T-helper 1 cell (primary cell): ENCODE data around the gene UBXN1.

Experiments
- DNase-seq, 5 donors: peaks; one replicate each; pipeline ENCODE4 v3.0.0-alpha.2; 2012 to 2020
- total RNA-seq, 4 donors: gene quantifications; one replicate each; lab custom pipeline; 2026; lab: John Stamatoyannopoulos, UW

UBXN1 gene
- total RNA-seq = 87.9 to 122 (median 114) reads per million in 4 donors

GRCh38 chr11:62678770-62679696 is at the start of gene UBXN1:
Gene UBXN1, minus strand, starts transcription at chr11:62679073. Its CDS starts 150 bp downstream, at chr11:62678923.
- peak; percentile 70 to 83 (median 77) for DNase-seq

DNA sequence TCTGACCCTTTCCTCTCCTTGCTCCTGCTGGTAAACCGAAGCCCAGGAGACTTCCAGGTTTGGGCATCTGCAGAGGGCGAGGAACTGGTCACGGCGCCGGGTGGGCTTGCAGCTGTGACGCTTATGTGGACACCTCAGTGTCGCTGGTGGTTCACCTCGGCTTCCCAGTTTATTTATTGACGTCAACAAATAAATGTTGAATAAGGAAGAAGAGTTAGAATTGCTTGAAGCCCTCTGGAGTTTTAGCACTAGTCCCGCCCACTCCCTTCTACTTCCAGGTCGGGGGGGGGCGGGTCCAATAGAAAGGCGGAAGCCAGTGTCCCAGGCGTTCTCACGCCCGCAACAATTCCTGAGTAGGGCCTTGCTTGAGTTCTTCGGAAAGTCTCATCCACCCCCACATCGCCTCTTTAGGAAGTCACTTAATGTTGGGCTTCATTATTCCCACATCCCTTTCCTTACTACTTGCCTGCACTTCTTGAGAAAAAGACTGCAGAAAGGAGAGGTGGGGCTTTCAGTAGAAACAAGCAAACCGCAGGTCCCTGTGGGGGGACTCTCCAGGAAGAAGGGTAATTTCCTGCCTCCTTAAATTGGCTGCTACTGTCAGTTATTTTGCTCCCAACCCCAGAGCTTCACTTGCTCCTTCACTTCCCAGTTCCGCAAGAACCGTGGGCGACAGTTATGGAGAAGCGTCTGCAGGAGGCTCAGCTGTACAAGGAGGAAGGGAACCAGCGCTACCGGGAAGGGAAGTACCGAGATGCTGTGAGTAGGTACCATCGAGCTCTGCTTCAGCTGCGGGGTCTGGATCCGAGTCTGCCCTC is 49.5 kb upstream of the UBXN1 start, which contains the start of gene TTC9C:
Gene TTC9C, plus strand, starts transcription at position 316 of the 818 bp plus-strand sequence. Its CDS starts 363 bp downstream, at position 679.
- DNase-seq = peak; percentile 68 to 87 (median 82)

GRCh38 chr11:62727872-62728170 is 48.9 kb upstream of the UBXN1 start:
- peak; percentile 69 to 96 (median 81) for DNase-seq

DNA sequence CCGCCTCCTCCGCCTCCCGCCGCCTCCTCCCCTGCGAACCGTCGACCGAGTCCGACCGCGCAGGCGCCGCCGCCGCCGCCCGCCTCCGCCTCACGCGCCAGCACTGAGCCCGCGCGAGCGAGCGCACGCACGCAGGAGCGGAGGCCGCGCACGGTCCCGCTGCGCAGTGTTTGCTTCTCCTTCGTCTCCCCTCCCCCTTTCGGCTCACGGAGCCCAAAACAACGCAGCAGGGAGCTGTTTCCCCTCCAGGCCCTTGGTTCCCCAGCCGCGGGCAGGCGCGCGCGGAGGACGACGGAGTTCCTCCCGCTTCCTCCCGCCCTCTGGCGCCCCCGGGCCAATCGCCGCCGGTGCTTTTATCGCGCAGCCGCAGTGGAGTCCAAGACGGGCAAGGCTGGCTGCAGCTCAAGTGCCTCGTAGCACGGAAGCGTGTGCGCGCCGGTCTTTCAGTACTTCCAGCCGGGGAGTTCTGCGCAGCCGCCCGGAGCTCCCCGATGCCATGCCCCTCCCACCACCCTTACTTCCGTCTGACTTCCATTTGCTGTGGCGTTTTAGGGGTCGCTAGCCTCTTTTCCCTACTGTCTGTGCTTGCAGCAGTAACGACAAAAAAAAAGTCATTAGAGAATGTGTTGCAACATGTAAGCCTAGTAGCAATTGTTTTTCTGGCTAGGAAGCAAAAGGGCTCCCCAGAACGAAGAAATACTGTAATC is 48.4 kb upstream of the UBXN1 start, which contains the start of gene HNRNPUL2:
Gene HNRNPUL2, minus strand, starts transcription at position 293 of the 707 bp plus-strand sequence. CDS start 301 bp downstream, outside the sequence.
- peak; percentile 98 to 99 (median 99) for DNase-seq

DNA sequence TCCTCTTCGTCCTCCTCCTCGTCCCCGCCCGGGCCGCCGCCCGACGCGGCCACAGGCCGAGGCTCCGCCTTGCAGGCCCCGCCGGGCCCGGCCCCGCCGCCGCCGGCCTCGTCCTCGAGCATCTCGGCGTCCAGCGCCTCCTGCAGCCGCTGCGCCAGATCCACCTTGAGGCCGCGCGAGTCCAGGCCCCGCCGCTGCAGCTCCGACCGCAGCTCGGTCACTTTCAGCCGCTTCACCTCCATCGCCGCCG is 48.0 kb upstream of the UBXN1 start:
- DNase-seq = no peak

GRCh38 chr11:62726156-62726914 is 47.5 kb upstream of the UBXN1 start:
- peak in 1 of 5 donors; percentile 23 for DNase-seq

- DNase-seq = no peak
Observed at GRCh38 chr11:62725646-62726045, 46.8 kb upstream of the UBXN1 start.

DNA sequence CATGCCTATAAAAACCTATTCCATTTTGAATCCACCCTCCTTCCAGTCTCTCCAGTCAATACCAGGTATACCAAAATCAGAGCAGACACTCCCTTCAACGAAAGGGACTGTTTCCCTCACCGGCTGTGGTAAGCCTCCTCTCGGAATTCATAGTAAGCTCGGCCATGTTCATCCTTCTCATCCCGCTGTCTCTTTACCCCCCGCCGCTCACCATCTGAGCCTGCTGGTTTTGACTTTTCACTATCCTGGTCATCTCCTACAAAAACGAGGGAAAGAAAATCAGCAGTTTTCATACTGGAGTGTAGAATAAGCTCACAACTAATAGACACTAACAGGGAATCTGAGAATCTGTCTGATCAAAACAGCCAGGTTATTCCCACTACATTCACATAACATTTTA is 45.3 kb upstream of the UBXN1 start:
- no peak for DNase-seq

- DNase-seq = no peak
Observed at GRCh38 chr11:62721994-62722393, 43.1 kb upstream of the UBXN1 start.

GRCh38 chr11:62719302-62719978 is 40.6 kb upstream of the UBXN1 start:
- no peak for DNase-seq

- DNase-seq = no peak
Observed at GRCh38 chr11:62716816-62717215, 37.9 kb upstream of the UBXN1 start.

GRCh38 chr11:62716206-62716605 is 37.3 kb upstream of the UBXN1 start:
- DNase-seq = no peak

DNA sequence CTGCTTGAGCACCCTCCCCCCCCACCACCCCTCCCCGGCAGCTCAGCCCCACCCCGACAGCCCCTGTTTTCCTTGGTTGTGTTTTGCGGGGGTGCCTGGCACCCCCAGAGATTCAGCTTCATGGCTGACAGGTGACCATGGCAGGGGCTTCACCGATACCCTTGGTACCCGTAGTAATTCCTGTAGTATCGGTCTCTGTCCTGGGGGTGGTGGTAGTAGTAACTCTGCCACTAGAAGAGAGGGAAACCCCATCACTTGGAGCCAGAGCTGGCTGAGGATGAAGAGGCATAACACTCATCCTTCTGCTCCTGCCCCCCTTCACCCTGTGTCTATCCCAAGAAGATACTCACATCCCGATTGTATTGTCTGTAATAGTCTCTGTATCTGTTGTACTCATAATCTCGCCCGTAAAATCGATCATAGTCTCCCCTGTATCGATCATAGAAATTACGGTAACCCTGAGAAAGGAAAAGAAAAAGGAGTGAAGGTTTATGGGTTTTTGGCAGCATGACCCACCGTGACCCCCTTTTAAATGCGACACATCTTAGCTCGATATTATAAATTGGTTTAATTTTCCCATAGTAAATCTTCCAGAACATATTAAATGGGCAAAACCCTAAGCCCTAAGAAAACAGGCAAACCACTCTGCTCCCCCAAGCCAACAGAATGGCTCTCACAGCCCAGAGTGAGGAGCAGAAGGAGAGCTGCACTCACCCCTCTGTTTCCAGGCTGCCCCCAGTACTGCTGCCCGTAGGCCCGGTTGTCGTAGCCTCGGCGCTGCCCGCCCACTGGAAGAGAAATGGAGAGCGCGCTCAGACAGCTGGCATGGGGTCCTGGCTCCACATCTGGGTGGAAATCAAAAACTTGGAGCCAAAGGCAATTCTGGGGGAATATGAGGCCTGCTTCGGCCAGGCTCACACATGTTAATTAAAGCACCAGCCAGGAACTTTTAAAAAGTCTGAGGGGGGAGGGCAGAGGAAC is 36.6 kb upstream of the UBXN1 start:
- no peak for DNase-seq

DNA sequence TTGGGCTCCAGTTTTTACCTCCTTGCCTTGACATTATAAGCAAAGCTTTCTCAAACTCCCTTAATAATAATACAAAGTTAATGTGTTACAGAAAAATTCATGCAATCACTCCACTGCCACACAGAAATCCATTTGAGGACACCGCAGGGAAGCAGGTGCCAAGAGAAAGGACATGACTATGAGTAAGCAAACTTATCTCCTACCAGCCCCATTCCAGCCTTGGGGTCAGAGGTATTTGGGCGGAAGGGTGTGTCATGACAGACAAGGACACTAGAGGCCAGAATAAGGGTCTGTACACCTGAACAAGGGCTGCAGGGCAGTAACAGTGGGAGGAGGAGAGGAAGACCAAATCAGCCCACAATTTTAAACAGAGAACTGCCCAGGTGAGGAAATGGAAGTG is 34.5 kb upstream of the UBXN1 start:
- DNase-seq = no peak

- peak in 1 of 5 donors; percentile 64 for DNase-seq
Observed at GRCh38 chr11:62712861-62713260, 34.0 kb upstream of the UBXN1 start.

GRCh38 chr11:62712276-62712812 is 33.5 kb upstream of the UBXN1 start:
- no peak for DNase-seq

DNA sequence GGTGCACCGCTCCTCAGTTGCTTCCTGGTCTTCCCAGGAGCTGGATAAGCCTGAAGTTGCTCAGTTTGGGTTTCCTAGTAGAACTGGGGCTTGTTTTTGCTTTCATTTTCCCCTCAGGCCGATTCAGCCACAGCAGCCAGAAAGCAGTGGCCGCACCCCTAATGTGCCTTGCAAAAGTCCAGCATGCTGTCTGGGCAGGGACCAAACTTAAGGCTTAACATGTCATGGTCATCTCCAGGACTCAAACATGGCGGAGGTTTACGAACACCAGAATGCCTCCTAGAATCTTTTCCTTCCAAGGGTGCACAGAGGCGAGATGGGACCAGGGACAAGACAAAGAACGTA is 31.1 kb upstream of the UBXN1 start:
- DNase-seq = peak in 1 of 5 donors; percentile 20

DNA sequence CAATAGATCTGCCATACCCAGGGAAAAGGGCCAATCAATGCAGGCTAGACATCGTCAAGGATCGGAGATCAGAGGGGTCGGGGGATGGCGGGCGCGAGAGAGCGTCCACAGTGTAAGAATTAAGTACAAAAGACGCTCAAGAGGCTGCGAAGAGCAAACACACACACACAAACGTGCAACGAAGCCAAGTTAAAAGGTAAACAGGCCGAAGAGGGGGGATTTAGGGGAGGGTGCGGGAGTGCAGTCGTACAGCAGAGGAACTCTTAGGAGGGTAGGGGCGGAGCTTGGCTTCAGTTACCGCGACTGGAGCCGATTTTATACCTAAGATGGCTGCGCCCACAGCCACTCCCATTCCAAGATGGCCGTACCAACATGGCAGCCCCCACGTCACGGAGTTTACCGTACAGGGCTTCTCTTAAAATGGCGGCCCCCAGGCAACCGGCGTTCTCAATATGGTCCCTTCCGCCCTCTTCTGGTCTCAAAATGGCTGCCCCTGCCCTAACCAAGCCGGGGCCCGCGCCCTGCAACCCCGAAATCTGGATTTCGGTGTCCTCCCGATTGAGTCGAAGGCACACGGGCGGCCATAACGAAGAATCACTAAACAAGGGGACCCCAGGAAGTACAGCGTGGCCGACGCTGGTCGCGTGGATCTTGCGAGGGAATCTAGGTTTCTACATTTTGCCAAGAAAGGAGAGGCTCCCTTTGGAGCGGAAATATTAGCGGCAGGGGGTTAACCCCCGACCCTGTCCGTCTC is 30.6 kb upstream of the UBXN1 start:
- DNase-seq = peak; percentile 93 to 98 (median 96)

DNA sequence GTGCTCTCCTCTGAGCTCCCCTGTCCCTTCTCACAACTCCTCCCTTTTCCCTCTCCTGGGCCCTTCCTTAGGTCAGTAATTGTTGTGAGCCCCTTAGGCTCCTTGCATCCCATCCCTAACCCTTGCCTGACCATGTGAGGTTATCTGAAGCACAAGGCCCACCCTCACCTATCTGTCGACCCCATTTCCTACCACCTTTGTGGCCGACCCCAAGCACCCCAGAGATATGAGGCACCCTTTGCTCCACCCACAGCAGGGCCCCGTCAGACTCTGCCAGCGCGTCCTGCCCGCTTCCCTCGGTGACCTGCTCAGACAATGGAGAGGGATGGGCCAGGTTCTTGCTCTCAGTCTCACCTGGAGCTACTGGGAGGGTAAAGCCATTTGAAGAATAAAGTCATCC is 29.9 kb upstream of the UBXN1 start:
- peak in 3 of 5 donors; percentile 29 to 36 (median 30) for DNase-seq
